Measurements from ENCODE around the gene TNFSF10. TPM values are rescaled to one million over a fixed set of nuclear protein-coding genes. Genes with fewer than 3 reads are reported as not detected.

TNFSF10 gene
- total and polyA plus RNA-seq, 7 experiments from 2014 or later, result 10.8 to 234 (median 45.4) TPM

GRCh38 chr3:172518929-172519640 is 4.1 kb downstream of the TNFSF10 start:
- ATAC-seq (no peak), DNase-seq (no peak)
- Histone ChIP-seq H3K4me3 (ENCODE audit: low read length) (peak overlapping the region; percentile 36), H3K9me3 (ENCODE audit: control insufficient read depth in 2 of 3, low read length in 3 of 3) (no peaks in the 10 kb centered on the region), H3K4me1 (ENCODE audit: control insufficient read depth in 2 of 2, insufficient read depth in 2 of 2, low read length in 2 of 2) (peaks cover 56 to 59% of the 10 kb centered on the region in 2 donors), H3K36me3 (ENCODE audit: control insufficient read depth in 2 of 3, insufficient read depth in 3 of 3, low read length in 3 of 3) (peaks cover 0 to 6% (median 3%) of the 10 kb centered on the region in 3 experiments), H3K27me3 (ENCODE audit: control insufficient read depth in 2 of 2, insufficient read depth in 2 of 2, low read length in 2 of 2) (no peaks in the 10 kb centered on the region), H3K27ac (ENCODE audit: low read depth, low read length) (peak overlapping the region; percentile 72)
- peaks cover 3 to 73% (median 34%) of the 10 kb centered on the region in 5 donors for H3K36me3 Mint-ChIP-seq
- H3K4me3 Mint-ChIP-seq, result peak overlapping the region in 9 of 10 donors; percentile 89 to 100 (median 96)
- intact Hi-C loops (cut with micrococcal nuclease), result loop anchor here (1.0 to 10.0 kb wide), 5 partner anchors 29 to 1064 kb away; no protein-coding TSS in a partner anchor
- peak overlapping the region in 8 of 9 donors; percentile 32 to 100 (median 88) for H3K27ac Mint-ChIP-seq
- POLR2A ChIA-PET, result interaction anchor here (0.6 to 4.6 kb wide), 7 partner anchors 10 to 76 kb away, joined by 3 to 33 read pairs (median 4); no protein-coding TSS in a partner anchor
- CTCF ChIA-PET, result no interaction called here
- H3K27me3 Mint-ChIP-seq, result no peaks in the 10 kb centered on the region
- no peaks in the 10 kb centered on the region for H3K9me3 Mint-ChIP-seq
- peaks cover 57 to 86% (median 81%) of the 10 kb centered on the region in 7 donors for H3K4me1 Mint-ChIP-seq

- H3K4me1 Mint-ChIP-seq, result peaks cover 62 to 86% (median 83%) of the 10 kb centered on the region in 7 donors
- DNase-seq (peak in 3 of 9 donors; percentile 29 to 52 (median 36)), ATAC-seq (peak; percentile 36)
- peak overlapping the region; percentile 72 for H3K27ac ChIP-seq (ENCODE audit: low read depth, low read length)
- peak overlapping the region; percentile 86 to 100 (median 93) for H3K27ac Mint-ChIP-seq
- intact Hi-C loops (cut with micrococcal nuclease), result loop anchor here (1.0 to 10.0 kb wide), 8 partner anchors 13 to 1063 kb away; partner anchors contain the start of gene ECT2 (in 1 of the 2)
- ChIA-PET CTCF (interaction anchor here (3.1 kb wide), 1 partner anchor 13 kb away, joined by 9 read pairs; no protein-coding TSS in a partner anchor), POLR2A (interaction anchor here (1.0 to 4.6 kb wide), 4 partner anchors 11 to 68 kb away, joined by 4 to 33 read pairs (median 5); no protein-coding TSS in a partner anchor)
- peak overlapping the region; percentile 65 to 100 (median 85) for H3K4me3 Mint-ChIP-seq
- H3K36me3 ChIP-seq (ENCODE audit: control insufficient read depth in 2 of 3, insufficient read depth in 3 of 3, low read length in 3 of 3), result peaks cover 0 to 6% (median 3%) of the 10 kb centered on the region in 3 experiments
- no peaks in the 10 kb centered on the region for H3K9me3 Mint-ChIP-seq
- H3K27me3 Mint-ChIP-seq, result no peaks in the 10 kb centered on the region
- H3K9me3 ChIP-seq (ENCODE audit: control insufficient read depth in 2 of 3, low read length in 3 of 3), result no peaks in the 10 kb centered on the region
- H3K4me1 ChIP-seq (ENCODE audit: control insufficient read depth in 2 of 2, insufficient read depth in 2 of 2, low read length in 2 of 2), result peaks cover 60 to 66% of the 10 kb centered on the region in 2 donors
- H3K4me3 ChIP-seq (ENCODE audit: low read length), result peak overlapping the region; percentile 41
- H3K27me3 ChIP-seq (ENCODE audit: control insufficient read depth in 2 of 2, insufficient read depth in 2 of 2, low read length in 2 of 2), result no peaks in the 10 kb centered on the region
- H3K36me3 Mint-ChIP-seq, result peaks cover 3 to 83% (median 43%) of the 10 kb centered on the region in 5 donors
Observed at GRCh38 chr3:172517859-172518466, 5.3 kb downstream of the TNFSF10 start.

DNA sequence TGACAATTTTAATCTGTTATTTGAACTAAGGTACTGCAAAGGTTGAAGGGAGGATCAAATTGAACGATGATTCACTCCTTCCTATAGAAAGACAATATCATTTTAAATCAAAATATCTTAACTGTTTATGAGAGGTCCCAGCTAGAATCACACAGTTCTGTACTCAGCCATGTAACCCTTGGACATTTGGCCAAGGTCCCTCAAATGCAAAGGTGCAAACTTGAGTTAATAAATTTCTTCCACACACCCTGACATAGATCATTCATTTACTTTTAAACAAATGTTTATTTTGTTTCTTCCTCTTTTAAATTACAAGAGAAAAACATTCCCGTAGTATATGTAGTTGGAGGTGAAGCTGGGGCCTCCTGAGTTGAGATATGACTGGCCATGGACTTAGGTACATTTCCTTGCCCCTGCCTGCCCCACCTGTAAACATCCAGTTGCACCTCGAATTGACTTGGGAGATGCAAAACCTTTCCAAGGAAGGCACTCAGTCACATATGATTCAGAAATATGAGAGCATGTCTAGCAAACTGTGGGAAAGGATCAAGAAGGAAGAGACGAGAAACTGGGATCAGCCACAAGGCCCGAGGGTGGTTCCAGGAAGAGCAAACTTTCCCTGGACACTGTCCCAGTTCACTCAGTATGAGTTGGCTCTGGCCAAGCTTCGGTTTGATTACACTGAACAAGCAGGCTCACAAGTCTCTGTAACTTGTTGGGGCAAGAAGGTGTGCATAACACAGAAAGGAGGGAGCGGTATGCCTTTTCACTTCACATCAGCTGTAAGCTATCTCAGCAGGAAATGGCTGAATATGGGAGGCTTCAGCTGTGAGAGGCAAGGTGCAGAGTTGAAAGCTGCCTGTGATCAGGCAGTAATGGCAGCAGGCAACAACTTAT is 6.7 kb downstream of the TNFSF10 start:
- POLR2A ChIA-PET, result interaction anchor here (0.8 to 4.6 kb wide), 6 partner anchors 9 to 79 kb away, joined by 4 to 33 read pairs (median 4); no protein-coding TSS in a partner anchor
- no peaks in the 10 kb centered on the region for H3K9me3 Mint-ChIP-seq
- DNase-seq, result peak in 3 of 9 donors; percentile 36 to 49 (median 42)
- H3K4me1 Mint-ChIP-seq, result peaks cover 74 to 100% (median 97%) of the 10 kb centered on the region in 7 donors
- no peaks in the 10 kb centered on the region for H3K27me3 Mint-ChIP-seq
- Histone ChIP-seq H3K9me3 (ENCODE audit: control insufficient read depth in 2 of 3, low read length in 3 of 3) (no peaks in the 10 kb centered on the region), H3K27ac (ENCODE audit: low read depth, low read length) (peak overlapping the region; percentile 72), H3K4me3 (ENCODE audit: low read length) (peak overlapping the region; percentile 41), H3K36me3 (ENCODE audit: control insufficient read depth in 2 of 3, insufficient read depth in 3 of 3, low read length in 3 of 3) (peaks cover 0 to 8% (median 6%) of the 10 kb centered on the region in 3 experiments), H3K4me1 (ENCODE audit: control insufficient read depth in 2 of 2, insufficient read depth in 2 of 2, low read length in 2 of 2) (peaks cover 72 to 80% of the 10 kb centered on the region in 2 donors), H3K27me3 (ENCODE audit: control insufficient read depth in 2 of 2, insufficient read depth in 2 of 2, low read length in 2 of 2) (no peaks in the 10 kb centered on the region)
- peak overlapping the region; percentile 60 to 100 (median 82) for H3K4me3 Mint-ChIP-seq
- H3K36me3 Mint-ChIP-seq, result peaks cover 9 to 86% (median 53%) of the 10 kb centered on the region in 5 donors
- peak; percentile 34 for ATAC-seq
- intact Hi-C loops (cut with micrococcal nuclease), result loop anchor here (1.0 to 10.0 kb wide), 7 partner anchors 14 to 1062 kb away; partner anchors contain the start of gene ECT2 (in 1 of the 2)
- CTCF ChIA-PET, result interaction anchor here (0.7 to 3.1 kb wide), 4 partner anchors 14 to 79 kb away, joined by 3 to 11 read pairs (median 6); no protein-coding TSS in a partner anchor
- H3K27ac Mint-ChIP-seq, result peak overlapping the region; percentile 86 to 100 (median 93)

GRCh38 chr3:172515130-172515918 is 7.9 kb downstream of the TNFSF10 start:
- Mint-ChIP-seq H3K27ac (peak overlapping the region; percentile 86 to 100 (median 93)), H3K27me3 (no peaks in the 10 kb centered on the region), H3K4me3 (peak overlapping the region; percentile 51 to 93 (median 79)), H3K36me3 (peaks cover 18 to 86% (median 64%) of the 10 kb centered on the region in 5 donors), H3K4me1 (peaks cover 84 to 100% (median 97%) of the 10 kb centered on the region in 7 donors), H3K9me3 (peaks cover 0 to 5% (median 0%) of the 10 kb centered on the region in 11 donors)
- intact Hi-C loops (cut with micrococcal nuclease), result loop anchor here (1.0 to 10.0 kb wide), 4 partner anchors 8 to 1061 kb away; partner anchors contain the start of gene TNFSF10 (in 1 of the 2)
- Histone ChIP-seq H3K27ac (ENCODE audit: low read depth, low read length) (peak overlapping the region; percentile 72), H3K36me3 (ENCODE audit: control insufficient read depth in 2 of 3, insufficient read depth in 3 of 3, low read length in 3 of 3) (peaks cover 1 to 18% (median 14%) of the 10 kb centered on the region in 3 experiments), H3K4me1 (ENCODE audit: control insufficient read depth in 2 of 2, insufficient read depth in 2 of 2, low read length in 2 of 2) (peaks cover 79 to 80% of the 10 kb centered on the region in 2 donors), H3K9me3 (ENCODE audit: control insufficient read depth in 2 of 3, low read length in 3 of 3) (no peaks in the 10 kb centered on the region), H3K27me3 (ENCODE audit: control insufficient read depth in 2 of 2, insufficient read depth in 2 of 2, low read length in 2 of 2) (no peaks in the 10 kb centered on the region), H3K4me3 (ENCODE audit: low read length) (peak overlapping the region; percentile 3)
- ATAC-seq (no peak), DNase-seq (no peak)
- ChIA-PET POLR2A (interaction anchor here (0.7 to 1.4 kb wide), 5 partner anchors 8 to 20 kb away, joined by 3 to 6 read pairs (median 3); partner anchors contain the start of gene TNFSF10), CTCF (interaction anchor here (0.9 to 3.1 kb wide), 3 partner anchors 15 to 80 kb away, joined by 3 to 11 read pairs (median 9); no protein-coding TSS in a partner anchor)

- H3K4me3 ChIP-seq (ENCODE audit: low read length), result no peak overlapping the region
- ATAC-seq (no peak), DNase-seq (peak in 1 of 9 donors; percentile 8)
- H3K27ac ChIP-seq (ENCODE audit: low read depth, low read length), result peak overlapping the region; percentile 72
- intact Hi-C loops (cut with micrococcal nuclease), result loop anchor here (1.0 to 10.0 kb wide), 5 partner anchors 7 to 1060 kb away; partner anchors contain the start of gene TNFSF10 (in 1 of the 2)
- no peaks in the 10 kb centered on the region for H3K27me3 ChIP-seq (ENCODE audit: control insufficient read depth in 2 of 2, insufficient read depth in 2 of 2, low read length in 2 of 2)
- ChIA-PET CTCF (interaction anchor here (0.5 to 3.1 kb wide), 4 partner anchors 9 to 81 kb away, joined by 3 to 11 read pairs (median 6); no protein-coding TSS in a partner anchor), POLR2A (interaction anchor here (0.8 to 4.0 kb wide), 4 partner anchors 8 to 20 kb away, joined by 3 to 45 read pairs (median 3); partner anchors contain the start of gene TNFSF10)
- no peaks in the 10 kb centered on the region for H3K9me3 ChIP-seq (ENCODE audit: control insufficient read depth in 2 of 3, low read length in 3 of 3)
- H3K4me1 Mint-ChIP-seq, result peaks cover 82 to 100% (median 91%) of the 10 kb centered on the region in 7 donors
- peaks cover 4 to 25% (median 14%) of the 10 kb centered on the region in 3 experiments for H3K36me3 ChIP-seq (ENCODE audit: control insufficient read depth in 2 of 3, insufficient read depth in 3 of 3, low read length in 3 of 3)
- H3K36me3 Mint-ChIP-seq, result peaks cover 18 to 85% (median 63%) of the 10 kb centered on the region in 5 donors
- H3K27ac Mint-ChIP-seq, result peak overlapping the region; percentile 86 to 100 (median 93)
- no peaks in the 10 kb centered on the region for H3K27me3 Mint-ChIP-seq
- peaks cover 0 to 5% (median 0%) of the 10 kb centered on the region in 11 donors for H3K9me3 Mint-ChIP-seq
- peaks cover 75 to 77% of the 10 kb centered on the region in 2 donors for H3K4me1 ChIP-seq (ENCODE audit: control insufficient read depth in 2 of 2, insufficient read depth in 2 of 2, low read length in 2 of 2)
- peak overlapping the region; percentile 35 to 93 (median 79) for H3K4me3 Mint-ChIP-seq
Observed at GRCh38 chr3:172514678-172515077, 8.6 kb downstream of the TNFSF10 start.

All from naive thymus-derived CD4-positive, alpha-beta T cell (primary cell).